SK-N-DZ (cell line): ENCODE results near the gene FAH.

ENCODE experiments used
- DNase-seq: peaks from one replicate; pipeline ENCODE4 v3.0.0-alpha.2; 2015; ENCODE audit warnings: low spot score

Gene FAH

GRCh38 chr15:80173022-80173759, 20.4 kb downstream of the FAH start:
- peak; percentile 57 for DNase-seq

GRCh38 chr15:80174017-80174746, 21.4 kb downstream of the FAH start:
- DNase-seq = no peak

- no peak for DNase-seq
These were observed 22.6 kb downstream of the FAH start for GRCh38 chr15:80175436-80175835.

- no peak for DNase-seq
These were observed 23.6 kb downstream of the FAH start for GRCh38 chr15:80176443-80176842.

- no peak for DNase-seq
These were observed 24.4 kb downstream of the FAH start for GRCh38 chr15:80177156-80177555.

GRCh38 chr15:80179025-80179759, 26.4 kb downstream of the FAH start:
- DNase-seq = no peak

- no peak for DNase-seq
These were observed 27.1 kb downstream of the FAH start for GRCh38 chr15:80179935-80180334.

GRCh38 chr15:80180468-80180867, 27.7 kb downstream of the FAH start:
- no peak for DNase-seq

- no peak for DNase-seq
These were observed 28.2 kb downstream of the FAH start for GRCh38 chr15:80180986-80181385.

GRCh38 chr15:80182611-80183261, 29.9 kb downstream of the FAH start:
- no peak for DNase-seq

- DNase-seq = no peak
These were observed 30.5 kb downstream of the FAH start for GRCh38 chr15:80183306-80183705.

GRCh38 chr15:80183886-80184285, 31.1 kb downstream of the FAH start:
- DNase-seq = no peak

- DNase-seq = no peak
These were observed 31.8 kb downstream of the FAH start for GRCh38 chr15:80184554-80184953.

- no peak for DNase-seq
These were observed 32.4 kb downstream of the FAH start for GRCh38 chr15:80185152-80185551.

GRCh38 chr15:80186066-80186465, 33.3 kb downstream of the FAH start:
- no peak for DNase-seq

- DNase-seq = no peak
These were observed 33.8 kb downstream of the FAH start for GRCh38 chr15:80186597-80186996.

- DNase-seq = no peak
These were observed 35.5 kb downstream of the FAH start for GRCh38 chr15:80188251-80188650.

- DNase-seq = no peak
These were observed 38.4 kb downstream of the FAH start for GRCh38 chr15:80191198-80191597.

GRCh38 chr15:80191897-80192595, 39.2 kb downstream of the FAH start:
- no peak for DNase-seq

- DNase-seq = peak; percentile 81
These were observed 41.4 kb downstream of the FAH start for GRCh38 chr15:80194186-80194585.

GRCh38 chr15:80194914-80195313, 42.1 kb downstream of the FAH start:
- DNase-seq = no peak
